GM13976 (cell line): ENCODE measurements around the gene LATS2.

Experiments
- DNase-seq: peaks from one replicate; pipeline ENCODE4 v3.0.0; 2012; ENCODE audit warnings: low spot score
- in situ Hi-C: fragments of 300-500 bp; cut with MboI; formaldehyde crosslinking; loops from one replicate; pipeline ENCODE4 v1.12.0; 2022; ENCODE audit warnings: low sequenced_read_pairs, mixed read lengths, inconsistent platforms; ENCODE audit not compliant: unreplicated experiment
- TF ChIP-seq, protein P1 (sequence below): IDR thresholded peaks from 2 replicates; pipeline ENCODE4 v1.5.1; 2012; ENCODE audit warnings: borderline replicate concordance, mild to moderate bottlenecking; ENCODE audit not compliant: insufficient read depth; ENCODE audit errors: extremely low read depth, missing control alignments, control extremely low read depth

LATS2 gene

GRCh38 chr13:21035498-21035897 lies 25.9 kb downstream of the LATS2 start:
- TF ChIP-seq, protein P1, sequence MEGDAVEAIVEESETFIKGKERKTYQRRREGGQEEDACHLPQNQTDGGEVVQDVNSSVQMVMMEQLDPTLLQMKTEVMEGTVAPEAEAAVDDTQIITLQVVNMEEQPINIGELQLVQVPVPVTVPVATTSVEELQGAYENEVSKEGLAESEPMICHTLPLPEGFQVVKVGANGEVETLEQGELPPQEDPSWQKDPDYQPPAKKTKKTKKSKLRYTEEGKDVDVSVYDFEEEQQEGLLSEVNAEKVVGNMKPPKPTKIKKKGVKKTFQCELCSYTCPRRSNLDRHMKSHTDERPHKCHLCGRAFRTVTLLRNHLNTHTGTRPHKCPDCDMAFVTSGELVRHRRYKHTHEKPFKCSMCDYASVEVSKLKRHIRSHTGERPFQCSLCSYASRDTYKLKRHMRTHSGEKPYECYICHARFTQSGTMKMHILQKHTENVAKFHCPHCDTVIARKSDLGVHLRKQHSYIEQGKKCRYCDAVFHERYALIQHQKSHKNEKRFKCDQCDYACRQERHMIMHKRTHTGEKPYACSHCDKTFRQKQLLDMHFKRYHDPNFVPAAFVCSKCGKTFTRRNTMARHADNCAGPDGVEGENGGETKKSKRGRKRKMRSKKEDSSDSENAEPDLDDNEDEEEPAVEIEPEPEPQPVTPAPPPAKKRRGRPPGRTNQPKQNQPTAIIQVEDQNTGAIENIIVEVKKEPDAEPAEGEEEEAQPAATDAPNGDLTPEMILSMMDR: no peak
- in situ Hi-C loops: no loop called here

GRCh38 chr13:21034603-21035191 lies 26.7 kb downstream of the LATS2 start:
- in situ Hi-C loops: no loop called here
- DNase-seq: peak; percentile 55
- TF ChIP-seq, protein P1: no peak

More at GRCh38 chr13:21035498-21035897, 25.9 kb downstream of the LATS2 start:
- DNase-seq: no peak

- TF ChIP-seq, protein P1: no peak
- in situ Hi-C loops: no loop called here
- DNase-seq: no peak
These were observed 27.4 kb downstream of the LATS2 start for GRCh38 chr13:21033856-21034602.

DNA sequence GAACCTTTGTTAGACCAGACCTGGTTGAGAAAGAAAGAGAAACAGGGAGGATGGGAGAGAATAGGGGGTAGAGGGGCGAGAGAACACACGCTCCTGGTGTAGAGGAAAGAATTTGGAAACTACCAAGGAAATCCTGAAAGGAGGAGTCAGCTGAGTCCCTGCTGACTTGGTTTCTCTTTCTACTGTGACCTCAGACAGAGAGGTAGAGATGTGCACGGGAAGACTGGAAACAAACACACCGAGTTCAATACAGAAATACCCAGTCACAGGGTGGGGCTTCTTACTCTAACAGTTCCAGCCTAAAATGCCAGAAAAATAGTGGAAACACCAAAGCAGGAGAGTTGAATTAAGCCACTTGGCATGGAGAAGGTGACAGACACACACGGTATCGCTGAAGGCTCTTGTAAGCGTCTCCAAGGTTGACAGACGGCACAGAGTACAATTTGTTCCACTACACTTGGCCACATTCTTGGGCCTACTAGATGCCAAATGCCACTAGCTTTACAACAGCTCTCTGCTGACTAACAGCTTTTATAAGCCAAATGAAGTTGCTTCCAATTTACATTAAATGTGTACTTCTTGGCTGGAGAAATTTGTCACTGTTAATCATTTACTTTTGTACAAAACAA lies 28.1 kb downstream of the LATS2 start:
- in situ Hi-C loops: no loop called here

DNA sequence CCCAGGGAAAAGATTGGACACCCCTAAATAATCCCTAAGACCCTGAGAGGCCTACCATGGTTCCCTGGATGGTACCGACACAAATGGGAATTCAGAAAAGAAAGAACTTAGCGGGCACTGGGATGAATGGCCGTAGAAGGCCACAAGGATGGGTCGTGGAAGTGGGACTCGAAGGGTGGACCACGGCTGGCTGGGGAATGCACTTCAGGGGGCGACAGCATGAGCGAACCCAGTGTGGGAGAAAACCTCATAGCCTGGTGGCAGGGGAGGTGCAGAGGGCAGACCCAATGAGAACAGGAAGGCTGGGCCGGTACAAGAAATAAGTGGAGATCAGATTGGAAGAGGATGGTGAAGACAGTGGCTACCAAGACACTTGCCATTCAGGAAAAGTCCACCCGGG lies 28.7 kb downstream of the LATS2 start:
- no peak for DNase-seq
- TF ChIP-seq, protein P1: no peak
- in situ Hi-C loops: no loop called here

More for the DNA sequence above, 28.1 kb downstream of the LATS2 start:
- TF ChIP-seq, protein P1: no peak
- no peak for DNase-seq

- in situ Hi-C loops: no loop called here
- TF ChIP-seq, protein P1: no peak
- DNase-seq: no peak
These were observed 29.7 kb downstream of the LATS2 start for GRCh38 chr13:21031594-21032275.
